Measurements from ENCODE around the gene PTPN18.

Gene PTPN18

GRCh38 chr2:130346041-130346740, 9.7 kb upstream of the PTPN18 start:
- TF ChIP-seq, protein P1, sequence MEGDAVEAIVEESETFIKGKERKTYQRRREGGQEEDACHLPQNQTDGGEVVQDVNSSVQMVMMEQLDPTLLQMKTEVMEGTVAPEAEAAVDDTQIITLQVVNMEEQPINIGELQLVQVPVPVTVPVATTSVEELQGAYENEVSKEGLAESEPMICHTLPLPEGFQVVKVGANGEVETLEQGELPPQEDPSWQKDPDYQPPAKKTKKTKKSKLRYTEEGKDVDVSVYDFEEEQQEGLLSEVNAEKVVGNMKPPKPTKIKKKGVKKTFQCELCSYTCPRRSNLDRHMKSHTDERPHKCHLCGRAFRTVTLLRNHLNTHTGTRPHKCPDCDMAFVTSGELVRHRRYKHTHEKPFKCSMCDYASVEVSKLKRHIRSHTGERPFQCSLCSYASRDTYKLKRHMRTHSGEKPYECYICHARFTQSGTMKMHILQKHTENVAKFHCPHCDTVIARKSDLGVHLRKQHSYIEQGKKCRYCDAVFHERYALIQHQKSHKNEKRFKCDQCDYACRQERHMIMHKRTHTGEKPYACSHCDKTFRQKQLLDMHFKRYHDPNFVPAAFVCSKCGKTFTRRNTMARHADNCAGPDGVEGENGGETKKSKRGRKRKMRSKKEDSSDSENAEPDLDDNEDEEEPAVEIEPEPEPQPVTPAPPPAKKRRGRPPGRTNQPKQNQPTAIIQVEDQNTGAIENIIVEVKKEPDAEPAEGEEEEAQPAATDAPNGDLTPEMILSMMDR (IDR thresholded peaks at IDR 0.05): no peak
- no peaks in the 10 kb centered on the region for H3K9me3 ChIP-seq

DNA sequence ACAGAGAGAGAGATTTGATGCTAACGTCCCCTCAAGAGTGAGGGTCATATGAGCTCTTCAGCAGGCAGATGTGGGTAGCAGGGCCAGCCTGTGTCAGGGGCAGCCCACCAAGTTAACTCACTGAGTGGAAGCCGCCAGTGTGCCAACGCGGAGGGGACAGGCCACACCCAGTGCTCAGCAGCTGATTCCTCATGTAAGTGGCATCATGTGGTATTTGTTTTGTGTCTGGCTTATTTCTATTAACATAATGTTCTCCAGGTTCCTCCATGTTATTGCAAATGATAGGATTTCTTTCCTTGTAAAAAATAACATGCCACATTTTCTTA, 9.2 kb upstream of the PTPN18 start:
- TF ChIP-seq, protein P1 (IDR thresholded peaks at IDR 0.05): no peak
- H3K27me3 ChIP-seq: no peaks in the 10 kb centered on the region
- H3K27ac ChIP-seq: no peak overlapping the region
- peaks cover 34% of the 10 kb centered on the region for H3K36me3 ChIP-seq
- H3K4me3 ChIP-seq (ENCODE audit: low read depth in 1 of 2, low read length in 1 of 2): no peak overlapping the region
- peaks cover 17 to 20% of the 10 kb centered on the region in 2 experiments for H3K4me1 ChIP-seq (ENCODE audit: control insufficient read depth in 1 of 2, insufficient read depth in 1 of 2, low read depth in 1 of 2, low read length in 1 of 2)
- H3K9me3 ChIP-seq: no peaks in the 10 kb centered on the region

More at GRCh38 chr2:130346041-130346740, 9.7 kb upstream of the PTPN18 start:
- H3K36me3 ChIP-seq: peaks cover 34% of the 10 kb centered on the region
- peaks cover 17 to 22% of the 10 kb centered on the region in 2 experiments for H3K4me1 ChIP-seq (ENCODE audit: control insufficient read depth in 1 of 2, insufficient read depth in 1 of 2, low read depth in 1 of 2, low read length in 1 of 2)
- no peak overlapping the region for H3K4me3 ChIP-seq (ENCODE audit: low read depth in 1 of 2, low read length in 1 of 2)
- no peaks in the 10 kb centered on the region for H3K27me3 ChIP-seq
- H3K27ac ChIP-seq: no peak overlapping the region

DNA sequence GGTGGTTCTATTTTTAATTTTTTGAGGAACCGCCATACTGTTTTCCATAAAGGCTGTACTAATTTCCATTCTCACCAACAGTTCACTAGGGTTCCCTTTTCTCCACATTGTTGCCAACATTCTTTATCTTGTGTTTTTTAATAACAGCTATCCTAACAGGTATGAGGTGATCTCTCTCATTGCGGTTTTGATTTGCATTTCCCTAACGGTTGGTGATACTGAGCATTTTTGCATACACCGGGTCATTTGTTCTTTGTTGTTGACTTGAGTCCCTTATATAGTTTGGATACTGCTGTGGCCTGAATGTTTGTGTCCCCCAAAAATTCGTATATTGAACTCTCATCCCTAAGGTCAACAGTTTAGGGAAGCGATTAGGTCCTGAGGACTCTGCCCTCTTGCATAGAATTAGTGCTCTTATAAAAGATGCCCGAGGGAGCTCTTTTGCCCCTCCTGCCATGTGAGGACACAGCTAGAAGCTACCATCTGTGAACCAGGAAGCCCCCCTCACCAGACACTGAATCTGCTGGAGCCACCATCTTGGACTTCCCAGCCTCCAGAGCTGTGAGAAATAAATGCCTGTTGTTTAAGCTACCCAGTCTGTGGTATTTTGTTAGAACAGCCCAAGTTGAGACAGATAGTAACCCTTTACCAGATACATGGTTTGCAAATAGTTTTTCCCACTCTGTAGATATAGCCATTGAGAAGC, 8.5 kb upstream of the PTPN18 start:
- TF ChIP-seq, protein P1 (IDR thresholded peaks at IDR 0.05): no peak
- peaks cover 34% of the 10 kb centered on the region for H3K36me3 ChIP-seq

DNA sequence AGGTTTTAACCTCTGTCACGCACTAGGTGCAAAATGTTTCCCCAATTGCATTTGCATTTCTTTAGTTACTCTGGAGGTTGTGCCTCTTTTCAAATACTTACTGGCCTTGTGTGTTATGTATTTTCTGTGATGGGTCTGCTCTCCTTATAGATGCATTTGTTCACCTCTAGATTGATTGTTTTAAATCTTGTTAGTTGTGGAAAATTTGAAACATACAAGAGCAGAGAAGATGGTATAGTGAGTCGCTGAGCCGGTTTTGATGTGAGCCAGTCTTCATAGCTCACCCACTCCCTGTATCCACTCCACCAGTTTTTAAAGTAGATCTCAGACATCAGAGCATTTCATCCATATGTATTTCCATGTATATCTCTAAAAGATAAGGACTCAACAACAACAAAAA, 6.7 kb upstream of the PTPN18 start:
- Histone ChIP-seq H3K4me1 (ENCODE audit: control insufficient read depth in 1 of 2, insufficient read depth in 1 of 2, low read depth in 1 of 2, low read length in 1 of 2) (peaks cover 28 to 29% of the 10 kb centered on the region in 2 experiments), H3K9me3 (no peaks in the 10 kb centered on the region), H3K36me3 (peaks cover 34% of the 10 kb centered on the region), H3K27ac (no peak overlapping the region), H3K4me3 (ENCODE audit: low read depth in 1 of 2, low read length in 1 of 2) (no peak overlapping the region), H3K27me3 (no peaks in the 10 kb centered on the region)
- TF ChIP-seq, protein P1 (IDR thresholded peaks at IDR 0.05): no peak

More for the DNA sequence above, 8.5 kb upstream of the PTPN18 start:
- Histone ChIP-seq H3K9me3 (no peaks in the 10 kb centered on the region), H3K4me3 (ENCODE audit: low read depth in 1 of 2, low read length in 1 of 2) (no peak overlapping the region), H3K27me3 (no peaks in the 10 kb centered on the region), H3K4me1 (ENCODE audit: control insufficient read depth in 1 of 2, insufficient read depth in 1 of 2, low read depth in 1 of 2, low read length in 1 of 2) (peaks cover 21 to 23% of the 10 kb centered on the region in 2 experiments), H3K27ac (no peak overlapping the region)

GRCh38 chr2:130351711-130352110, 4.1 kb upstream of the PTPN18 start:
- no peak overlapping the region for H3K4me3 ChIP-seq (ENCODE audit: low read depth in 1 of 2, low read length in 1 of 2)
- H3K4me1 ChIP-seq (ENCODE audit: control insufficient read depth in 1 of 2, insufficient read depth in 1 of 2, low read depth in 1 of 2, low read length in 1 of 2): peaks cover 46 to 49% of the 10 kb centered on the region in 2 experiments
- TF ChIP-seq, protein P1 (IDR thresholded peaks at IDR 0.05): no peak
- H3K27me3 ChIP-seq: no peaks in the 10 kb centered on the region
- peaks cover 14% of the 10 kb centered on the region for H3K36me3 ChIP-seq
- peak overlapping the region; percentile 96 for H3K27ac ChIP-seq
- H3K9me3 ChIP-seq: no peaks in the 10 kb centered on the region

Measured in neutrophil (primary cell).